B cell (primary cell): ENCODE measurements around the gene CHRNA4. TPM values are rescaled to one million over a fixed set of nuclear protein-coding genes. Genes with fewer than 3 reads are reported as not detected.

Source experiments
- ATAC-seq: fragments of 200-7000 bp; cut with Tn5 transposase; one replicate; pipeline ENCODE4 v1.10.0; 2021; ENCODE audit warnings: low read depth, mild to moderate bottlenecking, moderate number of reproducible peaks, moderate library complexity
- CTCF ChIA-PET: fragments of 350-600 bp; sonication (Branson Sonifier 250); formaldehyde crosslinking; loops from one replicate; lab custom pipeline; 2021; ENCODE audit warnings: antibody characterized with exemption, inconsistent platforms; lab: Charles Lee
- POLR2A ChIA-PET: fragments of 350-600 bp; sonication (Branson Sonifier 250); formaldehyde crosslinking; loops from one replicate; lab custom pipeline; 2021; ENCODE audit warnings: antibody characterized with exemption; lab: Charles Lee
- DNase-seq: peaks from one replicate; pipeline ENCODE4 v3.0.0; 2013
- H2AFZ ChIP-seq: 2 replicates; pipeline ENCODE4 v1.6.1; 2012; ENCODE audit warnings: mild to moderate bottlenecking, low read depth, low read length; ENCODE audit not compliant: insufficient read depth, poor library complexity, severe bottlenecking
- H3K27ac ChIP-seq, 2 donors: 1 replicate in 1 of 2; 2 replicates in 1 of 2; pipeline ENCODE4 v1.5.1; 2012 to 2013; ENCODE audit warnings: low read length in 2 of 2, mild to moderate bottlenecking in 2 of 2, moderate library complexity in 1 of 2
- H3K27me3 ChIP-seq, 4 experiments: fragments of 200-600 bp in 1 of 4; sonication (generic) in 1 of 4; replicated peaks in 1 of 4; 1 replicate in 2 of 4; 2 replicates in 2 of 4; pipeline versions ENCODE4 v1.6.1 to v1.7.0; 2013 to 2016; ENCODE audit warnings: low read length in 3 of 4, mild to moderate bottlenecking in 2 of 4, mixed read lengths in 1 of 4, moderate library complexity in 1 of 4; ENCODE audit not compliant: insufficient read depth in 4 of 4, control insufficient read depth in 3 of 4; ENCODE audit errors: control extremely low read depth in 1 of 4
- H3K36me3 ChIP-seq, 2 experiments: replicated peaks in 1 of 2; 1 replicate in 1 of 2; 2 replicates in 1 of 2; pipeline versions ENCODE4 v1.6.1 to v1.7.1; 2013; ENCODE audit warnings: low read length in 1 of 2; ENCODE audit not compliant: insufficient read depth in 2 of 2, control insufficient read depth in 1 of 2; ENCODE audit errors: control extremely low read depth in 1 of 2, extremely low read depth in 1 of 2
- H3K4me1 ChIP-seq, 2 donors: fragments of 200-600 bp in 1 of 2; sonication (generic) in 1 of 2; 1 replicate in 1 of 2; 2 replicates in 1 of 2; pipeline versions ENCODE4 v1.5.1 to v1.6.1; 2013 to 2017; ENCODE audit warnings: low read length in 2 of 2; ENCODE audit not compliant: control insufficient read depth in 2 of 2, insufficient read depth in 2 of 2
- H3K4me2 ChIP-seq: replicated peaks from 2 replicates; pipeline ENCODE3; 2012; ENCODE audit warnings: mild to moderate bottlenecking, low read depth, low read length; ENCODE audit not compliant: poor library complexity, severe bottlenecking
- H3K4me3 ChIP-seq, 5 experiments: fragments of 200-600 bp in 1 of 5; sonication (generic) in 1 of 5; 1 replicate in 3 of 5; 2 replicates in 2 of 5; pipeline versions ENCODE4 v1.5.1 to v1.7.0; 2011 to 2016; ENCODE audit warnings: low read length in 4 of 5, mild to moderate bottlenecking in 4 of 5, low read depth in 2 of 5, control low read depth in 1 of 5, moderate library complexity in 1 of 5; ENCODE audit not compliant: insufficient read depth in 1 of 5; ENCODE audit errors: control extremely low read depth in 1 of 5, extremely low read depth in 1 of 5
- H3K79me2 ChIP-seq: fragments of 200-600 bp; sonication (generic); one replicate; pipeline ENCODE4 v1.6.0; 2016; ENCODE audit warnings: low read length; ENCODE audit not compliant: control insufficient read depth, insufficient read depth
- H3K9ac ChIP-seq: fragments of 200-600 bp; sonication (generic); 2 replicates; pipeline ENCODE4 v1.6.1; 2017; ENCODE audit warnings: mild to moderate bottlenecking, low read length, moderate library complexity
- H3K9me3 ChIP-seq, 3 donors: one replicate each; pipeline versions ENCODE4 v1.6.1 to v1.7.1; 2013; ENCODE audit warnings: low read length in 2 of 3; ENCODE audit not compliant: control insufficient read depth in 2 of 3, insufficient read depth in 1 of 3; ENCODE audit errors: control extremely low read depth in 1 of 3
- H4K20me1 ChIP-seq: 2 replicates; pipeline ENCODE4 v1.6.0; 2012; ENCODE audit warnings: mild to moderate bottlenecking, low read length; ENCODE audit not compliant: insufficient read depth, control insufficient read depth, poor library complexity, severe bottlenecking
- H3K27ac Mint-ChIP-seq: one replicate; pipeline ENCODE4 v1.8.0; 2021; ENCODE audit warnings: mixed read lengths
- H3K27me3 Mint-ChIP-seq: one replicate; pipeline ENCODE4 v1.8.0; 2021; ENCODE audit warnings: mixed read lengths
- H3K4me1 Mint-ChIP-seq: one replicate; pipeline ENCODE4 v1.8.0; 2021; ENCODE audit warnings: mixed read lengths
- H3K4me3 Mint-ChIP-seq: one replicate; pipeline ENCODE4 v1.8.0; 2021; ENCODE audit warnings: mixed read lengths
- H3K9me3 Mint-ChIP-seq: one replicate; pipeline ENCODE4 v1.8.0; 2022; ENCODE audit warnings: mixed read lengths; ENCODE audit not compliant: insufficient read depth
- EZH2 ChIP-seq: IDR thresholded peaks from 2 replicates; pipeline ENCODE4 v1.6.1; 2012; ENCODE audit warnings: borderline replicate concordance, low read depth, mild to moderate bottlenecking, moderate library complexity, low read length; ENCODE audit not compliant: insufficient read depth, poor library complexity, severe bottlenecking
- WGBS: methylation state at CpG from one replicate; pipeline ENCODE4 v1.1.5; 2013; ENCODE audit warnings: missing lambda C conversion rate; ENCODE audit not compliant: insufficient coverage; 5-methylcytosine and 5-hydroxymethylcytosine counted together
- intact Hi-C: fragments of 100-400 bp; cut with micrococcal nuclease; formaldehyde crosslinking; loops from one replicate; pipeline ENCODE4 v1.10.0; 2022
- polyA plus RNA-seq: library from polyadenylated mRNA; depleted of rRNA; stranded (reverse); fragments of >200 nt; gene quantifications from 2 replicates; pipeline ENCODE4 v1.2.3, GENCODE V29; 2012
- total RNA-seq, 2 donors: library from RNA; stranded (reverse); fragments of 120-200 nt in 1 of 2; gene quantifications; 1 replicate in 1 of 2; 2 replicates in 1 of 2; pipeline versions ENCODE4 v1.2.3 to v1.2.4, GENCODE V29; 2013 to 2022
- TF ChIP-seq, protein P1 (sequence below): fragments of 200-600 bp; IDR thresholded peaks from one replicate; pipeline ENCODE4 v1.8.0; 2022; ENCODE audit warnings: antibody characterized with exemption, mild to moderate bottlenecking

The CHRNA4 gene
- total and polyA plus RNA-seq, 2 donors (not counting 1 experiment from before 2014, with no cell fraction given), result not detected

DNA sequence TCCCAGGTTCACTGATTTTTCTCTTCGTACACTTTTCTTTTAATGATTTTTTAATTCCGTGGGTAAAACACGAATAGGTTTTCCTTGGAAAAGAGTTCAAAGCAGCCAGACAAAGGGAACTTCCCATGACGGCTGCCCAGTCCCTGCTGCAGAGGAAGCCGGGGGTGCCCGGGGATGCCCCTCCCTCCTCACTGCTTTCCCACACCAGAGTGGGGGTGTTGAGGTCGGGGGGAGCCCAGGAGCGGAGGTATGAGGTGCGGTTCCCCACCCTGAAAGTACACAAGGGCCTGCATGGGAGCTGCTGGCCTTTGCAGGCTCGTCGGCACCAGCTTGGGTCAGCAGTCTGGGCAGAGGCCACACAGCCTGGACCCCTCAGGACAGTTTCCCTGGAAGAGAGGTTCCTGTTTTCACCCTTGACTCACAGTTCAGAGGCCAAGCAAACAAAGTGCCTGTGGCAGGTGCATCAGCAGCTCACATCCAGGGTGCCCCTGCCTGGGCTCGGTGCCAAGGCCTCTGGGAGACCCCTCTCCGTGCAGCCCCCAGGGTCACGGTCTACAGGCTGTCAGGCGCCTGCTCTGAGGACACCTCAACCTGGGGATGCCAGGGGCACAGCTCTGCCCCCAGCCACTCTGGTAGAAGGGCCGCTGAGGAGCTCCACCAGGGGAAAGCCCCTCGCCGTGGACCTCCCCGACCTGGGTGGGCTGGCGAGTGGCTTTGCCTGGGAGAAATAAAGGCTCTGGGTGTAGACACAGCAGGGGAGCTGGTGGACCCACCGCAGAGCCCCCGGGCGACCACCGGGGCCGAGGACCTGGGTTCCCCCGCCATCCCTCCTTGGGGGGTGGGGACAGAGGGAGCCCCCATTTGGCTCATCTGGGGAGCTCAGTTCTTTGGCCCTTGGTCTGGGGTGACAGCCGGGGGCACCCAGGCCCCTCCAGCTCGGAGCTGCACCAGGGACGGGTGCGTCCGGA lies 15.4 kb upstream of the CHRNA4 start:
- no peaks in the 10 kb centered on the region for H3K9me3 Mint-ChIP-seq
- intact Hi-C loops, result no loop called here
- no peaks in the 10 kb centered on the region for H3K79me2 ChIP-seq
- POLR2A ChIA-PET, result no interaction called here
- H3K4me3 ChIP-seq, result no peak overlapping the region
- no peak overlapping the region for H3K27ac Mint-ChIP-seq
- 70% methylated on average over 27 of the region's 31 CpGs for WGBS
- peaks cover 0 to 17% (median 0%) of the 10 kb centered on the region in 4 experiments for H3K27me3 ChIP-seq
- peaks cover 0 to 12% (median 0%) of the 10 kb centered on the region in 3 donors for H3K9me3 ChIP-seq
- TF ChIP-seq EZH2, result no peak
- TF ChIP-seq, protein P1, sequence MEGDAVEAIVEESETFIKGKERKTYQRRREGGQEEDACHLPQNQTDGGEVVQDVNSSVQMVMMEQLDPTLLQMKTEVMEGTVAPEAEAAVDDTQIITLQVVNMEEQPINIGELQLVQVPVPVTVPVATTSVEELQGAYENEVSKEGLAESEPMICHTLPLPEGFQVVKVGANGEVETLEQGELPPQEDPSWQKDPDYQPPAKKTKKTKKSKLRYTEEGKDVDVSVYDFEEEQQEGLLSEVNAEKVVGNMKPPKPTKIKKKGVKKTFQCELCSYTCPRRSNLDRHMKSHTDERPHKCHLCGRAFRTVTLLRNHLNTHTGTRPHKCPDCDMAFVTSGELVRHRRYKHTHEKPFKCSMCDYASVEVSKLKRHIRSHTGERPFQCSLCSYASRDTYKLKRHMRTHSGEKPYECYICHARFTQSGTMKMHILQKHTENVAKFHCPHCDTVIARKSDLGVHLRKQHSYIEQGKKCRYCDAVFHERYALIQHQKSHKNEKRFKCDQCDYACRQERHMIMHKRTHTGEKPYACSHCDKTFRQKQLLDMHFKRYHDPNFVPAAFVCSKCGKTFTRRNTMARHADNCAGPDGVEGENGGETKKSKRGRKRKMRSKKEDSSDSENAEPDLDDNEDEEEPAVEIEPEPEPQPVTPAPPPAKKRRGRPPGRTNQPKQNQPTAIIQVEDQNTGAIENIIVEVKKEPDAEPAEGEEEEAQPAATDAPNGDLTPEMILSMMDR, result no peak
- no peak overlapping the region for H3K27ac ChIP-seq
- peaks cover 22% of the 10 kb centered on the region for H3K27me3 Mint-ChIP-seq
- no peak overlapping the region for H3K4me3 Mint-ChIP-seq
- DNase-seq, result no peak
- ATAC-seq, result no peak
- no peaks in the 10 kb centered on the region for H3K4me1 ChIP-seq
- H3K36me3 ChIP-seq, result no peaks in the 10 kb centered on the region
- H3K9ac ChIP-seq, result no peak overlapping the region
- H3K4me2 ChIP-seq, result no peak overlapping the region
- H4K20me1 ChIP-seq, result no peaks in the 10 kb centered on the region
- no peaks in the 10 kb centered on the region for H3K4me1 Mint-ChIP-seq
- CTCF ChIA-PET, result no interaction called here
- no peak overlapping the region for H2AFZ ChIP-seq

DNA sequence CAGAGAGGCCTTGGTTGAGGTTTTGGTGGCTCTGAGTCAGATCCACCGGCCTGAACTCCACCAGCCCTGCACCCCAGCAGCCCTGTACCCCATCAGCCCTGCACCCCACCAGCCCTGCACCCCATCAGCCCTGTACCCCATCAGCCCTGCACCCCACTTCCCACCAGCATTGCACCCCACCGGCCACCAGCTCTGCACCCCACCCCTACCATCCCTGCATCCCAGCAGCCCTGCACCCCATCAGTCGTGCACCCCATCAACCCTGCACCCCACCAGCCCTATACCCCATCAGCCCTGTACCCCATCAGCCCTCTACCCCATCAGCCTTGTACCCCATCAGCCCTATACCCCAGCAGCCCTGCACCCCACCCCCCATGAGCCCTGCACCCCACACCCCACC lies 14.3 kb upstream of the CHRNA4 start:
- H3K9me3 Mint-ChIP-seq, result no peaks in the 10 kb centered on the region
- no peaks in the 10 kb centered on the region for H3K4me1 ChIP-seq
- ChIA-PET CTCF (no interaction called here), POLR2A (no interaction called here)
- H3K9me3 ChIP-seq, result peaks cover 0 to 11% (median 0%) of the 10 kb centered on the region in 3 donors
- no peak overlapping the region for H3K27ac Mint-ChIP-seq
- H3K4me3 Mint-ChIP-seq, result no peak overlapping the region
- WGBS, result 91% methylated on average over 2 of the region's 3 CpGs
- no peaks in the 10 kb centered on the region for H3K79me2 ChIP-seq
- no peak for ATAC-seq
- no peaks in the 10 kb centered on the region for H3K4me1 Mint-ChIP-seq
- no peaks in the 10 kb centered on the region for H4K20me1 ChIP-seq
- H3K27me3 Mint-ChIP-seq, result peaks cover 25% of the 10 kb centered on the region
- no peak overlapping the region for H3K9ac ChIP-seq
- DNase-seq, result no peak
- TF ChIP-seq EZH2, result no peak
- TF ChIP-seq, protein P1, result no peak
- H3K27me3 ChIP-seq, result peaks cover 0 to 14% (median 0%) of the 10 kb centered on the region in 4 experiments
- H2AFZ ChIP-seq, result no peak overlapping the region
- H3K27ac ChIP-seq, result no peak overlapping the region
- intact Hi-C loops, result no loop called here
- H3K4me3 ChIP-seq, result no peak overlapping the region
- no peak overlapping the region for H3K4me2 ChIP-seq
- no peaks in the 10 kb centered on the region for H3K36me3 ChIP-seq
